Heart left ventricle (tissue), 13 donors: Measurements from ENCODE around the gene TNRC6C.

Source experiments
- POLR2A ChIP-seq, 2 donors: fragments of 450-650 bp; IDR thresholded peaks; one replicate each; pipeline ENCODE4 v1.6.1; 2017; ENCODE audit warnings: antibody characterized with exemption in 2 of 2, mild to moderate bottlenecking in 2 of 2, moderate library complexity in 2 of 2
- TF ChIP-seq, protein P1 (sequence below), 12 donors: fragments of 200-600 bp; sonication (generic) in 4 of 12; IDR thresholded peaks; one replicate each; pipeline versions ENCODE4 v1.5.0 to v1.8.0; 2018 to 2022; ENCODE audit warnings: antibody characterized with exemption in 12 of 12, mild to moderate bottlenecking in 5 of 12
- donor health status: ischemic (EF 13 %, LVEDD 7.1; RV severe dilation, severe dysfunction).
- donor health status: DM: no; HTN: yes; CAD: no.
- donor health status: DM: no; HTN: no; CAD: no.
- donor health status: ischemic (EF 25% LVEDD 6.9; RV normal size, moderate dysfunction).
- donor health status: ischemic (EF 25% LVEDD 5.7; RV mildly dilated, moderate dysfunction).
- donor health status: ischemic (EF 35%, LVEDD 5.7; RV mildly dilated, moderate dysfunction).
- donor health status: nonischemic (EF 11% LVEDD 7.7; RV severe dilation, severe dysfunction).
- donor health status: DM: yes; HTN: yes; CAD: no.
- donor health status: PGD.
- donor health status: ischemic (EF 29% LVEDD 5.4; RV normal size, mild dysfunction).
- donor health status: nonischemic (EF 23%, LVEDD 6.1; RV moderate dilation, normal function).

DNA sequence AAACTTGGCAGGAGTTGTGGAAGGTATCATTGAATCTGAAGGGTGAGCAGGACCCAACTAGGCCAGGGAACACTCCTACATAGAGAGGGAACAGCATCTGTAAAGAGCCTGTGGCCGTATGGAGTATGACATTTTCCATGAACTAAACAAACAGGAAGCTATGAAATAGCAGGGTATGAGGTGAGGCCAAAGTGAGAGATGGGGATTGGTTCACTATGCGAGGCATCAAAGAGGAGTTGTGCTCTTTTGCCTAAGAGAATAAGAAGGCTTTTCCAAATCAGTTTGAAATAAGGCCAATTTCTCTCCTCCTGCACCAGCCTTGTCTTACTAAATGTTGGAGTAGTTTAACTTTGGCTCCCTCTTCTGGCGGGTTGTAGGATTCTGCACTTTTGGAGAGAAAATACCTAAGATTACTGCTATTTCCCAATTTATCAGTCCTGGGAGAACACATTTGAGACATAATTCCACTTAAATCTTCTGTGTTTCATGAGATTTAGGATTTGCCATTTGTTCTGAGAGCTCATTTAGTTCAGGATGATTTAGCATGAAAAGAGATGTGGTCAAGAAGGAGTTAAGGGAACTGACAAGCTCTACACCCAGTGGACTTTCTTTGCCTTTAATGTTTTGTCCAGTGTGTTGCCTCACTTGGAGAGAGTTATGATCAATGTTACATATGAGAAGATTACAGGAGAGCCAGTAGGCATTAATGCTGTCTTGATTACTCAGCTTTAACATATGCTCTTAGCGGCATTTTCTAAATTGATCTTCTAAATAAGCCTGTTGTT lies 55.4 kb downstream of the TNRC6C start:
- TF ChIP-seq, protein P1, sequence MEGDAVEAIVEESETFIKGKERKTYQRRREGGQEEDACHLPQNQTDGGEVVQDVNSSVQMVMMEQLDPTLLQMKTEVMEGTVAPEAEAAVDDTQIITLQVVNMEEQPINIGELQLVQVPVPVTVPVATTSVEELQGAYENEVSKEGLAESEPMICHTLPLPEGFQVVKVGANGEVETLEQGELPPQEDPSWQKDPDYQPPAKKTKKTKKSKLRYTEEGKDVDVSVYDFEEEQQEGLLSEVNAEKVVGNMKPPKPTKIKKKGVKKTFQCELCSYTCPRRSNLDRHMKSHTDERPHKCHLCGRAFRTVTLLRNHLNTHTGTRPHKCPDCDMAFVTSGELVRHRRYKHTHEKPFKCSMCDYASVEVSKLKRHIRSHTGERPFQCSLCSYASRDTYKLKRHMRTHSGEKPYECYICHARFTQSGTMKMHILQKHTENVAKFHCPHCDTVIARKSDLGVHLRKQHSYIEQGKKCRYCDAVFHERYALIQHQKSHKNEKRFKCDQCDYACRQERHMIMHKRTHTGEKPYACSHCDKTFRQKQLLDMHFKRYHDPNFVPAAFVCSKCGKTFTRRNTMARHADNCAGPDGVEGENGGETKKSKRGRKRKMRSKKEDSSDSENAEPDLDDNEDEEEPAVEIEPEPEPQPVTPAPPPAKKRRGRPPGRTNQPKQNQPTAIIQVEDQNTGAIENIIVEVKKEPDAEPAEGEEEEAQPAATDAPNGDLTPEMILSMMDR (IDR thresholded peaks at IDR 0.05) = peak; percentile 32 to 91 (median 77)
- no peak for TF ChIP-seq POLR2A (IDR thresholded peaks at IDR 0.05)
